ENCODE results near the gene PLVAP. TPM values are rescaled to one million over a fixed set of nuclear protein-coding genes. Genes with fewer than 3 reads are reported as not detected.

Gene PLVAP
- total and polyA plus RNA-seq, 8 donors, result 14.0 to 59.5 (median 20.3) TPM

- H3K4me1 ChIP-seq, result peaks cover 4 to 39% of the 10 kb centered on the region in 2 donors
- no peak for DNase-seq
- no peak overlapping the region for H3K27ac ChIP-seq
- intact Hi-C loops (cut with DNase I), result no loop called here
- peaks cover 0 to 9% of the 10 kb centered on the region in 2 donors for H3K36me3 ChIP-seq
- ATAC-seq, result no peak
- H3K27me3 ChIP-seq, result peaks cover 0 to 45% of the 10 kb centered on the region in 2 donors
- H3K9me3 ChIP-seq, result peaks cover 0 to 3% of the 10 kb centered on the region in 2 donors
- H3K4me3 ChIP-seq, result no peak overlapping the region
- TF ChIP-seq, protein P1, sequence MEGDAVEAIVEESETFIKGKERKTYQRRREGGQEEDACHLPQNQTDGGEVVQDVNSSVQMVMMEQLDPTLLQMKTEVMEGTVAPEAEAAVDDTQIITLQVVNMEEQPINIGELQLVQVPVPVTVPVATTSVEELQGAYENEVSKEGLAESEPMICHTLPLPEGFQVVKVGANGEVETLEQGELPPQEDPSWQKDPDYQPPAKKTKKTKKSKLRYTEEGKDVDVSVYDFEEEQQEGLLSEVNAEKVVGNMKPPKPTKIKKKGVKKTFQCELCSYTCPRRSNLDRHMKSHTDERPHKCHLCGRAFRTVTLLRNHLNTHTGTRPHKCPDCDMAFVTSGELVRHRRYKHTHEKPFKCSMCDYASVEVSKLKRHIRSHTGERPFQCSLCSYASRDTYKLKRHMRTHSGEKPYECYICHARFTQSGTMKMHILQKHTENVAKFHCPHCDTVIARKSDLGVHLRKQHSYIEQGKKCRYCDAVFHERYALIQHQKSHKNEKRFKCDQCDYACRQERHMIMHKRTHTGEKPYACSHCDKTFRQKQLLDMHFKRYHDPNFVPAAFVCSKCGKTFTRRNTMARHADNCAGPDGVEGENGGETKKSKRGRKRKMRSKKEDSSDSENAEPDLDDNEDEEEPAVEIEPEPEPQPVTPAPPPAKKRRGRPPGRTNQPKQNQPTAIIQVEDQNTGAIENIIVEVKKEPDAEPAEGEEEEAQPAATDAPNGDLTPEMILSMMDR (IDR thresholded peaks at IDR 0.05), result no peak
Observed at GRCh38 chr19:17393002-17393401, 15.9 kb upstream of the PLVAP start.

DNA sequence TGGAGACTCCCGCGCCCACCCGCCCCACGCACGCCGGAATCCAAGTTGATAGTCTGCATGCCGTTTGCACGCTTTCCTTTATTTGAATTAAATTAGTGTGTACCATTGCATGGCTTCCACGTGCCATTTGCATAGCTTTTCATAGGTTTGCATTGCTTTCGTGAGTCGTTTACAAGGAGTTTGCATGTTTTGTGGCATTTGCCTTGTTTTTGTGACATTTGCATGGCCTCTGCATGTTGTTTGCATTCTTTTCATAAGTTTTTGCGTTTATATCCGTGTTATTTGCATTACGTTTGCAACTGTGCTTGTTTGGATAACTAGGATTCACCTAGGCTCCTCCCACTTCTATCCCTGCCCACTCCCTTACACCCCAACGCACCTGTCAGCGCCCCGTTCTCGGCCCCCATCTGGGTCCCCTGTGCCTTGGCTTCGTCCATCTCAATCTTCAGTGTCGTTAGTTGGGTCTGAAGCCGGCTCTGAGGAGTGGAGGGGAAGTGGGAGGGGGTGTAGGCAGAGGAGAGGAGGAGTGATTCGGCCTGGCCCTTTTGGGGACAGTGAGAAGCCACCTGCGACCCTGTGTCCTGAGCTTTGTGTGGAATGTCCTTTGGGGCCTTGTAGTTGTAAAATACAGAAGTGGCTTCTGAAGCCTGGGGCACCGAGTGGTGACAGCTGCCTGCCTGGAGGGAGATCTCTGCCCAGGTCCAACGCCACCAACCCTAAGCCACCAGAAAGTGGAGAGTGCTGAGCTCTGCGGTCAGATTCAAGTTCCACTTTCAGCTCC is 14.4 kb upstream of the PLVAP start:
- intact Hi-C loops (cut with DNase I), result no loop called here
- no peak for ATAC-seq
- peaks cover 0 to 3% of the 10 kb centered on the region in 2 donors for H3K9me3 ChIP-seq
- H3K27ac ChIP-seq, result no peak overlapping the region
- peaks cover 0 to 45% of the 10 kb centered on the region in 2 donors for H3K27me3 ChIP-seq
- no peak for DNase-seq
- peak overlapping the region; percentile 7 to 44 for H3K4me3 ChIP-seq
- H3K36me3 ChIP-seq, result no peaks in the 10 kb centered on the region
- peaks cover 4 to 39% of the 10 kb centered on the region in 2 donors for H3K4me1 ChIP-seq
- TF ChIP-seq, protein P1 (IDR thresholded peaks at IDR 0.05), result peak in 1 of 2 donors; percentile 2

- Histone ChIP-seq H3K9me3 (peaks cover 0 to 3% of the 10 kb centered on the region in 2 donors), H3K27ac (no peak overlapping the region), H3K4me3 (peak overlapping the region; percentile 37 to 44), H3K4me1 (peaks cover 4 to 40% of the 10 kb centered on the region in 2 donors), H3K36me3 (no peaks in the 10 kb centered on the region), H3K27me3 (peaks cover 0 to 45% of the 10 kb centered on the region in 2 donors)
- TF ChIP-seq, protein P1 (IDR thresholded peaks at IDR 0.05), result peak; percentile 70 to 80
- DNase-seq (peak; percentile 88 to 96 (median 94)), ATAC-seq (peak; percentile 99)
- intact Hi-C loops (cut with DNase I), result no loop called here
Observed at GRCh38 chr19:17390665-17391370, 13.7 kb upstream of the PLVAP start.

GRCh38 chr19:17389957-17390664 is 13.0 kb upstream of the PLVAP start:
- Histone ChIP-seq H3K36me3 (no peaks in the 10 kb centered on the region), H3K4me3 (peak overlapping the region; percentile 37 to 44), H3K27me3 (peaks cover 0 to 45% of the 10 kb centered on the region in 2 donors), H3K9me3 (peaks cover 0 to 3% of the 10 kb centered on the region in 2 donors), H3K4me1 (peaks cover 4 to 39% of the 10 kb centered on the region in 2 donors), H3K27ac (no peak overlapping the region)
- ATAC-seq, result no peak
- TF ChIP-seq, protein P1 (IDR thresholded peaks at IDR 0.05), result no peak
- no peak for DNase-seq
- intact Hi-C loops (cut with DNase I), result no loop called here
